HepG2 (cell line): Measurements from ENCODE around the gene WDR49. TPM values are rescaled to one million over a fixed set of nuclear protein-coding genes. Genes with fewer than 3 reads are reported as not detected.

Experiments
- ATAC-seq: fragments of 200-7000 bp; cut with Tn5 transposase; 3 replicates; pipeline ENCODE4 v1.9.1; 2020; ENCODE audit warnings: mild to moderate bottlenecking, moderate library complexity
- BruUV-seq: library from RNA; stranded (reverse); fragments of 400-500 nt; replicated peaks from 2 replicates; lab custom pipeline; 2021; lab: Mats Ljungman, UMichigan
- CTCF ChIA-PET: fragments of 300-600 bp; formaldehyde crosslinking; extraction: SDS; loops from one replicate; lab custom pipeline; 2021; ENCODE audit warnings: low total read pairs, inconsistent platforms, low intra/inter-chr PET ratio; lab: Yijun Ruan, JAX
- POLR2A ChIA-PET: fragments of 350-600 bp; sonication (Branson Sonifier 250); formaldehyde crosslinking; loops from one replicate; lab custom pipeline; 2020; ENCODE audit warnings: antibody characterized with exemption, inconsistent platforms; lab: Yijun Ruan, JAX
- DNase-seq: peaks from one replicate; pipeline ENCODE4 v3.0.0-alpha.2; 2015; ENCODE audit warnings: low spot score
- FAIRE-seq: peaks from 3 replicates; lab custom pipeline; 2011; peaks lifted over from hg19 to GRCh38; lab: Jason Lieb, UNC
- H2AFZ ChIP-seq: one replicate; pipeline ENCODE4 v1.6.1; 2011; ENCODE audit warnings: low read length, inconsistent platforms
- H3K27ac ChIP-seq: fragments of 300-600 bp; 3 replicates; pipeline ENCODE4 v1.8.0; 2011; ENCODE audit warnings: mixed run types, mild to moderate bottlenecking, mixed read lengths, low read length, inconsistent platforms; ENCODE audit not compliant: insufficient read depth; ENCODE audit errors: extremely low read length
- H3K27me3 ChIP-seq, 2 experiments: fragments of 200-600 bp in 1 of 2; 2 replicates in 1 of 2; 3 replicates in 1 of 2; pipeline versions ENCODE4 v1.6.0 to v1.8.0; 2011; ENCODE audit warnings: low read length in 2 of 2, mild to moderate bottlenecking in 2 of 2, moderate library complexity in 2 of 2, inconsistent platforms in 1 of 2; ENCODE audit not compliant: insufficient read depth in 2 of 2, control insufficient read depth in 1 of 2
- H3K36me3 ChIP-seq, 2 experiments: fragments of 200-600 bp in 1 of 2; replicated peaks in 1 of 2; 2 replicates in 1 of 2; 3 replicates in 1 of 2; pipeline versions ENCODE4 v1.5.1 to v1.8.0; 2011; ENCODE audit warnings: low read length in 2 of 2, inconsistent platforms in 1 of 2; ENCODE audit not compliant: insufficient read depth in 2 of 2, control insufficient read depth in 1 of 2
- H3K4me1 ChIP-seq: 2 replicates; pipeline ENCODE4 v1.5.1; 2012; ENCODE audit warnings: low read length, inconsistent platforms; ENCODE audit not compliant: insufficient read depth
- H3K4me2 ChIP-seq: 2 replicates; pipeline ENCODE4 v1.6.0; 2011; ENCODE audit warnings: low read depth, low read length, inconsistent platforms
- H3K4me3 ChIP-seq, 3 experiments: fragments of 200-600 bp in 1 of 3; sonication (generic), shearing (Covaris generic) in 1 of 3; replicated peaks in 1 of 3; 2 replicates each; pipeline ENCODE4 v1.5.1; 2011 to 2016; ENCODE audit warnings: low read length in 3 of 3, inconsistent platforms in 2 of 3, low read depth in 2 of 3, mild to moderate bottlenecking in 2 of 3, control low read depth in 1 of 3, mixed read lengths in 1 of 3; ENCODE audit not compliant: insufficient read depth in 1 of 3
- H3K79me2 ChIP-seq: one replicate; pipeline ENCODE4 v1.6.1; 2011; ENCODE audit warnings: low read length, inconsistent platforms; ENCODE audit not compliant: insufficient read depth
- H3K9ac ChIP-seq: 2 replicates; pipeline ENCODE4 v1.6.0; 2011; ENCODE audit warnings: mild to moderate bottlenecking, low read depth, low read length, inconsistent platforms; ENCODE audit not compliant: insufficient read depth
- H3K9me3 ChIP-seq: 2 replicates; pipeline ENCODE4 v1.5.1; 2012; ENCODE audit warnings: mild to moderate bottlenecking, low read length
- H4K20me1 ChIP-seq: 2 replicates; pipeline ENCODE4 v1.6.0; 2011; ENCODE audit warnings: inconsistent platforms, mild to moderate bottlenecking, low read length, moderate library complexity; ENCODE audit not compliant: insufficient read depth
- CBX5 ChIP-seq: sonication (generic); formaldehyde crosslinking; IDR thresholded peaks from 2 replicates; pipeline ENCODE4 v1.4.0; 2020; ENCODE audit warnings: missing genetic modification reagents, borderline replicate concordance
- JUNB ChIP-seq: sonication (generic); formaldehyde crosslinking; IDR thresholded peaks from 2 replicates; pipeline ENCODE4 v1.8.0; 2022; ENCODE audit warnings: missing genetic modification reagents, mild to moderate bottlenecking, borderline replicate concordance
- PLRG1 ChIP-seq: fragments of 450-650 bp; conservative IDR thresholded peaks from 2 replicates; pipeline ENCODE4 v1.6.1; 2016
- RXRB ChIP-seq: IDR thresholded peaks from 2 replicates; pipeline ENCODE4 v1.6.1; 2016; ENCODE audit warnings: borderline replicate concordance, missing genetic modification reagents, missing compliant biosample characterization
- ZFP90 ChIP-seq: sonication (generic); formaldehyde crosslinking; IDR thresholded peaks from 2 replicates; pipeline ENCODE4 v1.8.0; 2022; ENCODE audit warnings: missing genetic modification reagents, mild to moderate bottlenecking, inconsistent platforms, borderline replicate concordance
- ZNF207 ChIP-seq: fragments of 450-650 bp; IDR thresholded peaks from 2 replicates; pipeline ENCODE4 v1.6.1; 2016; ENCODE audit warnings: antibody characterized with exemption, borderline replicate concordance
- ZNF253 ChIP-seq: sonication (generic); formaldehyde crosslinking; IDR thresholded peaks from 2 replicates; pipeline ENCODE4 v1.8.0; 2022; ENCODE audit warnings: mild to moderate bottlenecking, missing genetic modification reagents, borderline replicate concordance
- ZNF317 ChIP-seq: sonication (generic); formaldehyde crosslinking; IDR thresholded peaks from 2 replicates; pipeline ENCODE4 v1.5.0; 2020; ENCODE audit warnings: mild to moderate bottlenecking, missing genetic modification reagents
- ZNF615 ChIP-seq: sonication (generic); formaldehyde crosslinking; IDR thresholded peaks from 2 replicates; pipeline ENCODE4 v1.5.0; 2020; ENCODE audit warnings: mild to moderate bottlenecking, missing genetic modification reagents, borderline replicate concordance
- ZNF737 ChIP-seq: sonication (generic); formaldehyde crosslinking; IDR thresholded peaks from 2 replicates; pipeline ENCODE4 v1.5.0; 2020; ENCODE audit warnings: missing genetic modification reagents, mild to moderate bottlenecking, borderline replicate concordance
- WGBS: methylation state at CpG from one replicate; pipeline ENCODE4 v1.1.6; 2017; ENCODE audit warnings: low lambda C conversion rate; 5-methylcytosine and 5-hydroxymethylcytosine counted together
- in situ Hi-C: cut with HindIII; loops from 2 replicates; pipeline ENCODE4 v1.10.0; 2017; ENCODE audit warnings: low pct_unique_long_range_greater_than_20kb; ENCODE audit not compliant: extremely low pct_ligation_motif_present
- intact Hi-C: fragments of 100-400 bp; cut with micrococcal nuclease; formaldehyde crosslinking; loops from one replicate; pipeline ENCODE4 v1.10.0; 2022; ENCODE audit not compliant: unreplicated experiment
- polyA plus RNA-seq, 8 experiments: library from polyadenylated mRNA; depleted of rRNA in 3 of 8; stranded (reverse) in 7 of 8; unstranded in 1 of 8; fragments of >200 nt; fragmentation: Illumina TruSeq in 4 of 8; extraction: Trizol in 4 of 8; gene quantifications; 2 replicates each; pipeline versions ENCODE4 v1.2.1 to v1.2.3, GENCODE V29; 2011 to 2016; ENCODE audit warnings: low read depth in 4 of 8, missing spikeins in 1 of 8, mixed read lengths in 1 of 8; ENCODE audit not compliant: insufficient read depth in 1 of 8
- total RNA-seq, 5 experiments: library from RNA; depleted of rRNA; stranded (reverse); fragments of >200 nt; fragmentation: Illumina TruSeq; extraction: Trizol; gene quantifications; 2 replicates each; pipeline ENCODE4 v1.2.3, GENCODE V29; 2016; ENCODE audit warnings: low read depth in 1 of 5
- TF ChIP-seq, protein P1 (sequence below): sonication (generic); formaldehyde crosslinking; IDR thresholded peaks from 2 replicates; pipeline ENCODE4 v1.4.0; 2020; ENCODE audit warnings: missing genetic modification reagents, borderline replicate concordance
- TF ChIP-seq, protein P2 (sequence below): sonication (generic); formaldehyde crosslinking; IDR thresholded peaks from 2 replicates; pipeline ENCODE4 v1.5.1; 2020; ENCODE audit warnings: mild to moderate bottlenecking, moderate library complexity, missing genetic modification reagents

Gene WDR49
- total and polyA plus RNA-seq, 2 of the 13 experiments (the other 11 are each of a cell fraction or from before 2014, with no cell fraction given), result 0.04 TPM; not detected in 1

DNA sequence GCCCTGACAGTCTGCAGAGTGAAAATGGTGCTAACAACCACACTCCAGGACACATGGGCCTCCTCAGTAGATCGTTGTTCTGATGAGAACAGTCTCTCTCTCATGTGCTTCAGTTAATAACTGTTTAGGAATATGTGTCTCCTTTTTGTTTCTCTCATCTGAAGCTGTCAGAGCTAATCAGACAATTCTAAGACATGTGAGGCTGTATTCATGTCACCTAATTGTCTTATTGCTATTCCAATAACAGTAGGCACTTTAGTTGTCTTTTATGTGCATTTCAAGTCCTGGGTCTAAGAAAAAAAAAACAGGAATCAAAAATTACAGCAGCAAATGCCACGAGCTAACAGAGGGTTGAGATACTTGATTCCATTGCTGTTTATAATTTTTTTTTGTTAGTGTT, 89.1 kb downstream of the WDR49 start (continued):
- TF ChIP-seq, protein P1, sequence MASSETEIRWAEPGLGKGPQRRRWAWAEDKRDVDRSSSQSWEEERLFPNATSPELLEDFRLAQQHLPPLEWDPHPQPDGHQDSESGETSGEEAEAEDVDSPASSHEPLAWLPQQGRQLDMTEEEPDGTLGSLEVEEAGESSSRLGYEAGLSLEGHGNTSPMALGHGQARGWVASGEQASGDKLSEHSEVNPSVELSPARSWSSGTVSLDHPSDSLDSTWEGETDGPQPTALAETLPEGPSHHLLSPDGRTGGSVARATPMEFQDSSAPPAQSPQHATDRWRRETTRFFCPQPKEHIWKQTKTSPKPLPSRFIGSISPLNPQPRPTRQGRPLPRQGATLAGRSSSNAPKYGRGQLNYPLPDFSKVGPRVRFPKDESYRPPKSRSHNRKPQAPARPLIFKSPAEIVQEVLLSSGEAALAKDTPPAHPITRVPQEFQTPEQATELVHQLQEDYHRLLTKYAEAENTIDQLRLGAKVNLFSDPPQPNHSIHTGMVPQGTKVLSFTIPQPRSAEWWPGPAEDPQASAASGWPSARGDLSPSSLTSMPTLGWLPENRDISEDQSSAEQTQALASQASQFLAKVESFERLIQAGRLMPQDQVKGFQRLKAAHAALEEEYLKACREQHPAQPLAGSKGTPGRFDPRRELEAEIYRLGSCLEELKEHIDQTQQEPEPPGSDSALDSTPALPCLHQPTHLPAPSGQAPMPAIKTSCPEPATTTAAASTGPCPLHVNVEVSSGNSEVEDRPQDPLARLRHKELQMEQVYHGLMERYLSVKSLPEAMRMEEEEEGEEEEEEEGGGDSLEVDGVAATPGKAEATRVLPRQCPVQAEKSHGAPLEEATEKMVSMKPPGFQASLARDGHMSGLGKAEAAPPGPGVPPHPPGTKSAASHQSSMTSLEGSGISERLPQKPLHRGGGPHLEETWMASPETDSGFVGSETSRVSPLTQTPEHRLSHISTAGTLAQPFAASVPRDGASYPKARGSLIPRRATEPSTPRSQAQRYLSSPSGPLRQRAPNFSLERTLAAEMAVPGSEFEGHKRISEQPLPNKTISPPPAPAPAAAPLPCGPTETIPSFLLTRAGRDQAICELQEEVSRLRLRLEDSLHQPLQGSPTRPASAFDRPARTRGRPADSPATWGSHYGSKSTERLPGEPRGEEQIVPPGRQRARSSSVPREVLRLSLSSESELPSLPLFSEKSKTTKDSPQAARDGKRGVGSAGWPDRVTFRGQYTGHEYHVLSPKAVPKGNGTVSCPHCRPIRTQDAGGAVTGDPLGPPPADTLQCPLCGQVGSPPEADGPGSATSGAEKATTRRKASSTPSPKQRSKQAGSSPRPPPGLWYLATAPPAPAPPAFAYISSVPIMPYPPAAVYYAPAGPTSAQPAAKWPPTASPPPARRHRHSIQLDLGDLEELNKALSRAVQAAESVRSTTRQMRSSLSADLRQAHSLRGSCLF (CRISPR knock-in tag), result no peak
- TF ChIP-seq ZNF207, result no peak
- TF ChIP-seq ZFP90 (CRISPR knock-in tag), result no peak
- no peak for TF ChIP-seq ZNF253 (CRISPR knock-in tag)

DNA sequence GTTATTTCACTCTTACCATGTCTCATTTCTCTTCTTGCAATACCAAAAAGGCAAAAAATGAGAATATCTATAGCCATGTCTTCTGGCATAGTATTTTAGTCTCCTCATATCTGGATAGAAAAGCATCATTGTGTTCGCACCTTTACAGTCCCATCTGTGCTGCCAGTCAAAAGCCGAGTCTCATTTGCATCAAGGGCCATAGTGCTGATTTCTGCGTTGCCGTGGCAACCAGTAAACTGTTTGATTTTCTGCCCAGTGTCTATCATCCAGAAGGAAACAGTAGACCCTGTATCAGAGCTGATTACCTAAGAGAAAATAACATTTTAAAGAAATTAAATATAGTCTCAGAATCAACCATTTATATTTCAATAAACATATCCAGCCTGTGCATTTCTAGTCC, 93.8 kb downstream of the WDR49 start:
- Histone ChIP-seq H3K27ac (no peak overlapping the region), H3K4me2 (no peak overlapping the region), H2AFZ (no peak overlapping the region), H3K9me3 (no peaks in the 10 kb centered on the region), H3K9ac (no peak overlapping the region), H3K4me3 (no peak overlapping the region), H3K4me1 (no peaks in the 10 kb centered on the region), H3K79me2 (no peaks in the 10 kb centered on the region), H3K36me3 (no peaks in the 10 kb centered on the region), H3K27me3 (no peaks in the 10 kb centered on the region), H4K20me1 (no peaks in the 10 kb centered on the region)
- DNase-seq (no peak), FAIRE-seq (no peak), ATAC-seq (no peak)
- CTCF ChIA-PET, result no interaction called here
- intact Hi-C loops (no loop called here), in situ Hi-C loops (no loop called here)
- TF ChIP-seq ZNF737 (CRISPR knock-in tag) (no peak), RXRB (CRISPR knock-in tag) (no peak), PLRG1 (no peak), ZNF317 (no peak), CBX5 (no peak), JUNB (no peak), ZNF615 (CRISPR knock-in tag) (no peak)
- TF ChIP-seq, protein P2, sequence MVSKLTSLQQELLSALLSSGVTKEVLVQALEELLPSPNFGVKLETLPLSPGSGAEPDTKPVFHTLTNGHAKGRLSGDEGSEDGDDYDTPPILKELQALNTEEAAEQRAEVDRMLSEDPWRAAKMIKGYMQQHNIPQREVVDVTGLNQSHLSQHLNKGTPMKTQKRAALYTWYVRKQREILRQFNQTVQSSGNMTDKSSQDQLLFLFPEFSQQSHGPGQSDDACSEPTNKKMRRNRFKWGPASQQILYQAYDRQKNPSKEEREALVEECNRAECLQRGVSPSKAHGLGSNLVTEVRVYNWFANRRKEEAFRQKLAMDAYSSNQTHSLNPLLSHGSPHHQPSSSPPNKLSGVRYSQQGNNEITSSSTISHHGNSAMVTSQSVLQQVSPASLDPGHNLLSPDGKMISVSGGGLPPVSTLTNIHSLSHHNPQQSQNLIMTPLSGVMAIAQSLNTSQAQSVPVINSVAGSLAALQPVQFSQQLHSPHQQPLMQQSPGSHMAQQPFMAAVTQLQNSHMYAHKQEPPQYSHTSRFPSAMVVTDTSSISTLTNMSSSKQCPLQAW (CRISPR knock-in tag), result no peak
- POLR2A ChIA-PET, result no interaction called here
- WGBS, result 3% methylated on average over 4 of the region's 4 CpGs
- BruUV-seq, result no TSS peak
